GM21360 (cell line): Measurements from ENCODE around the gene DPEP2.
"Not testable (repeated sequence)": the region's sequence is repeated elsewhere in the genome, so short reads cannot be mapped to it uniquely, and the experiment has no call there.

Experiments
- ATAC-seq: cut with Tn5 transposase; IDR thresholded peaks from one replicate; pipeline ENCODE4 v1.9.1; 2021; ENCODE audit warnings: mild to moderate bottlenecking, moderate library complexity; ENCODE audit not compliant: unreplicated experiment

DPEP2 gene

DNA sequence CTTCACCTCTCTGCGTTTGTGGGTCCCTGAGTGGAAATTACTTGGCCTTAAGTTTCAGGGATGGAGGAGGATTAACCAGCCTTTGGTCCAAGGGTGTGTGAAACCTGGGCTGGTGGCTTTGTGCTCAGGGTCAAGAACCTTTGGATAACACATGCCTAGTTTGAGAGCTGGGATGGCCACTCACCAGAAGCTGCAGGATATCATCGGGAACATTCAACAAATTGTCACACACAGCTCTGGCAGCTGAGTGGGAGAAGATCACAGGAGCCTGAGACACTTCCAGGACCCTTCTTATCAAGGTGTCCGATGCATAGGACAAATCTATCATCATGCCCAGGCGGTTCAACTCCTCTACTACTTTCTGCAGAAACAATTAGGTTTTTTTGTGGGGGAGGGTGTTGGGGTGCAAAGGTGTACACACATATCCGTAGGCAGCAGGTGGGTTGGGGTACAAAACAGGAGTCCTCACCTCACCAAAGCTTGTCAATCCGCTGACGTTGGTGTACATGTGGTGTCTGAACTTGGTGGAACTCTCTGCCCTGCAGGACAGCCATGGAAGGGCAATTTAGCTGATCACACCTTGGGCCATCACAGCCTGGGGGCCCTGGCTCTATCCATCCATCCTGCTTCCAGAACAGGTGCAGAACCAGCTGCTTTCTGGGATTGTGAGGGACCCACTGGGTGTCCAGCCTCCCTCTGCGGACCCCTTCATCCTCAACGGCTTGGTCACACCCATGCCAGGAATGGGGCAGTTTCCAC, 21.6 kb downstream of the DPEP2 start:
- no peak for ATAC-seq

DNA sequence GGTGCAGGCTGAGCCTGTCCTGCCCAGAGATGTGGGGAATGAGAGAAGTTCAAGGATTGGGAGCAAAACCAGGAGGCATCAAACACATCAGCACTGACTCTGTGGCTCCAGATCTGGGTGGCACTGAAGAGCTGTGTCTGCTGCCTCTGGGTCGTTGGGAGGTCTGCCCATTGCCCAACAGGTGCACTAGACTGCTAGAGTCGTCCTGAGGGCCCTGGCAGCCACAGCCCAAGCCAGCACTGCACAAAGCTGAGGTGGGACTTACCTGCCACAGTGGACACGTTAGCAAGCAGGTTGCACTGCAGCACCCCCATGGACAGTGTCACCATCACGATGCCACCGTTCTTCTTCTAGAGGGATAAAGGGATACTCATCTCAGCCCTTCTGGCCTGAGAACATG, 22.3 kb downstream of the DPEP2 start:
- no peak for ATAC-seq

- ATAC-seq, result no peak
Measured at GRCh38 chr16:67976205-67976604, 23.1 kb downstream of the DPEP2 start.

DNA sequence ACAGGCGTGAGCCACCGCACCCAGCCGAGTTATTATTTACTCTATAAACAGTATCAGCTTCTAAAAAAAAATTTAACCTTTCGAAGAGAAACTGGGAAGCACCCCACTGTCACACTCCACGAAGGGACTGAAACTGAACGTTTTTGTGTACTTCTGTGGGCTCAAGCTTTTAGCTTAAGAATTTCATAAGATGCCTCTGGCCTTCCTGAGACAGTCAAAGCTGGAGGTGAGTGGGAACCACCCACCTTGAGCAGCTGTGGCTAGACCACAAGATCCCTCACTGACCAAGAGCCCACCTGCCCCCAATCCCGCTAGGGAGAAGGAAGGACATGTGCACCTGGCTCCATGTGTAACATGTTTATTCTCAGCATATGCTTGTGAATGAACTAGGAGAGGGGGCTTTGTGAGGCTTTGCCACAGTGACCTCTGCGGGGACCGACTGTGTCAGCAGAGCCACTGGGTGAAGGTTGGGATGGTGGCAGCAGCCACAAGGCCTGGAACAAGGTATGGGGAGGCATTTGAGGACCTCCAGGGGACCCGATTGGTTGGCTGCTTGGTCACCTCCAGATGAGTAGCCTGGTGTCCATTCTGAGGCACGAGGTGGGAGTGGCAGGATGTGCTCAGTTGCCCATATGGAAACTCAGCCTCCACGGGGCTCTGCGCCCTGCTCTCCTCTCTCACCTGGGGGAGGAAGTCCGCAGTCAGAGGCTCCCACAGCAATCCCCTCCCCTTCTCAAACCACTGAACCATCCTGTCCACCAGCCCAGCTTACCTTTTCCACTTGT, 23.8 kb downstream of the DPEP2 start:
- ATAC-seq, result no peak

DNA sequence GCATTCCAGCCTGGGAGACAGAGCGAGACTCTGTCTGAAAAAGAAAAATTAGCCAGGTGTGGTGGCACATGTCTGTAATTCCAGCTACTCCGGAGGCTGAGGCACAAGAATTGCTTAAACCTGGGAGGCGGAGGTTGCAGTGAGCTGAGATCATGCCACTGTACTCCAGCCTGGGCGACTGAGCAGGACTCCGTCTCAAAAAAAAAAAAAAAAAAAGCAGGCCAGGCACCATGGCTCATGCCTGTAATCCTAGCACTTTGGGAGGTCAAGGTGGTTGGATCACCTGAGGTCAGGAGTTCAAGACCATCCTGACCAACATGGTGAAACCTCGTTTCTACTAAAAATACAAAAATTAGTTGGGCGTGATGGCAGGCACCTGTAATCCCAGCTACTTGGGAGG, 27.0 kb downstream of the DPEP2 start:
- ATAC-seq, result not testable (repeated sequence)

GRCh38 chr16:67971111-67971510, 28.2 kb downstream of the DPEP2 start:
- ATAC-seq, result no peak

- peak; percentile 14 for ATAC-seq
Measured at GRCh38 chr16:67969254-67970039, 29.8 kb downstream of the DPEP2 start.

GRCh38 chr16:67968400-67969253, 30.7 kb downstream of the DPEP2 start, which contains the start of gene SLC12A4:
Gene SLC12A4, minus strand, starts transcription at chr16:67968637. Its CDS starts 84 bp downstream, at chr16:67968553.
- ATAC-seq, result peak; percentile 68

DNA sequence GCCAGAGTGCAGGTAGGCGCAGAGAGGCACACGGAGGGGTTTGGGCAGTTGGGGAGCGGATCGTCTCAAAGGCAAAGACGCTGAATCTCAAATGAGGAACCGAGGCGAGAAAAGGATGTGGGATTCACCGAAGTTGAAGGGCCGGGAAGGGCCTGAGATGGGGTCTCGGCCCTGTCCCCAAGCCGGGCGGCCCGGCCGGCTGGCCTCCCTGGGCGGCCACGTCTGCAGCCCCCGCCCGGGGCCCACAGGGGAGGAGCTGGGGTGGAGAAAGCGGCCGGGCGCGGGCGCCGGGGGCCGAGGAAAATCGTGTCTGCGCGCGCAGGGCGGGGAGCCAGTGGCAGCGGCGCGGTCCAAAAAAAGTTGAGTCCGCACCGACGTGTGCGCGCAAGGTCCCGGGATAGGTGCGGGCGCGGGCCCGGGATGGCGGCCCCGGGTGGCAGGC, 31.3 kb downstream of the DPEP2 start:
- ATAC-seq, result peak; percentile 10

- ATAC-seq, result no peak
Measured at GRCh38 chr16:67967183-67967957, 31.9 kb downstream of the DPEP2 start.

DNA sequence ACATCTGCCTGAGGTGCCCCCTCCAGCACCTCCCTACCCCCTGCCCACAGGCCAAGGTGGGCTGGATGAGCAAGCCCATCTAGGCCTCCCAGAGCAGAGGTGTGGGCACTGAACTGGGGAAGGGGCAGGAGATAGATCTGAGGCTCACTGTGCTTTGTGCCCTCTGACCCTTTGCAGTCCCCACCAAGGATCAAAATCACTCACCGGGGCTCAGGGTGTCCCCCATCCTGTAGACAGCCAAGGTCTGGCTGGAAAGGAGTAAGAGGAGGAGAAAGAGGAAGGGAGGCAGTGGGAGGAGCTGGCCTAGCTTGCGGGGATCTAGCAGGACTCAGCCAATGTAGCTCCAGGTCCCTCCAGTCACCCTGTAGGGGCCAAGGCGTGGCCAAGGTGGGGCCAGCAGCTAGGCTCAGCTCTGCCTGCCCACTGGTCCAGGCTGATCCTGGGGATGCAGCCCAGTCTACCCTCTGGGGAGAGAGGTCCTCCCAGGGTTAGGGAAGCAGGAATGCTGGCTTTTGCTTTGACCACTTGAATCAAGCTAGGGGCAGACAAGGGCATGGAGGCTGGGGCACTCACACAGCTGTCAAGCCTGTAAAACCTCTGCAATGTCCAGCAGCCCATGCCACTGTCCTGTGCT, 32.6 kb downstream of the DPEP2 start:
- no peak for ATAC-seq

DNA sequence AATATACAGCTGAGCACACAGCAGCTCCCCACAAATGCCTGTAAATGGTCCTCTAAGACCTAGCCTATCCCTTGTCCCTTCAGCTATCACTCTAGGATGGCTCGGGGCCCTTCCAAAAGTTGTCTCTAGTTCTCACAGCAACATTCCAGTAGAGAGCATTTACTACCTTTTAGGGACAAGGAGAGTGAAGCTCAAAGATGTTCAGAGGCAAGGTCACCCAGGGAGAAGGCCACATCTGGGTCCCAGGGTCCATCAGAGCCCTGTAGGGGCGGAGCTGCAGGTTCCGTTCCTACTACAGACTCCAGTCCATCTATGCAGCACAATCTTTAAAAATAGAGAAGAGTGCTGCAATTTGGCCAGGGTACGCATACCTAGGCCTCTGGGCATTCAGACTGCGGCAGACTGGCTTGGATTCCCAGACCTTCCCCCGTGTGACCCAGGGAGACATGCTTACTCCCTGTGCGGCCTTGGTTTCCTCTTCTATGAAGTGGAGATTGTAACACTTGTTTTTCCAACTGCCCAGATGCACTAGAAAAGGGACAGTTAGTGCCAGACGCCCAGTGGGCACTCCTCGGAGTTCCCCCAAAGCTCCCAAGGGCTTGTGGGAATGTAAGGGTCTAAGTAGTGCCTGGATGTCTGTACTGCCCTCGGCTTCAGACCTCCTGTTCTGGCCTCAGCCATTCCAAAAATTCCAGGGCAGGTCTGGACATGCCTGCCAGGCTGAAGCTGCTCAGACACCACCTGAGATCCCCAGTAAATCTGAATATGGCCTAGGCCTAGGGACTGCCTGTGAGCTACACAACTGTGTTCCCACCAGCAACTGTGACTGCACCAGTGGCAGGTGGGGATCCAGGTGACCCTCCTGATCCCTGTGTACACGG, 33.4 kb downstream of the DPEP2 start:
- no peak for ATAC-seq

DNA sequence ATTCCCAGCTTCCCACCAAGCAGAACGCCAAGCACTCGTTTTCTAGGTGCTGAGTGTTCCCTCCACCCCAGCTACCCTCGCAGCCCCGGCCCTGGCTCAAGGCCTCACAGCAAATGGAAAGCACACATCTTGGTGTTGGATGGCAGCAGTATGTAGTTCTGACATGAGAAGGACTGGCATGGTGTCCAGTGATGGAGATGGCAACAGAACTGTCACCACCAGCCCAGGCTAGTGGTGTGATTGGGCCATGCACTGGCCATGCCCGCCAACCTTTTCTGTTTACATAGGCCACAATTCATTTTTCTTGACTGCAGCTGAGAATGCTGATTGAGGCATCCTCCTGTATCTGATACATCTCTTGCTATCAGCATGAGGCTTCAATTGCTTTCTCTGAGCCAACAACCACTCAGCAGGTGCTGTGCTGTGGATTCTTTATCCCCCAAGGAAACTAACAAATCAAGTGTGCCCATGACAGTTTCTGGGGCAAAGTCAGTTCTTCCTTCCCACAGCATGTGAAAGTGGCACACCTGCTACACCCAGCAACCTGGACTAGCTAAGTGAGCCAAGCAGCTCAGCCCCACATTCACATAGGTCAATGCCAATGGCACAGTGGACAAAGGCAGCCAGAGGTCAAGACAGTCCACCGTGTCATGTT, 34.7 kb downstream of the DPEP2 start:
- no peak for ATAC-seq

DNA sequence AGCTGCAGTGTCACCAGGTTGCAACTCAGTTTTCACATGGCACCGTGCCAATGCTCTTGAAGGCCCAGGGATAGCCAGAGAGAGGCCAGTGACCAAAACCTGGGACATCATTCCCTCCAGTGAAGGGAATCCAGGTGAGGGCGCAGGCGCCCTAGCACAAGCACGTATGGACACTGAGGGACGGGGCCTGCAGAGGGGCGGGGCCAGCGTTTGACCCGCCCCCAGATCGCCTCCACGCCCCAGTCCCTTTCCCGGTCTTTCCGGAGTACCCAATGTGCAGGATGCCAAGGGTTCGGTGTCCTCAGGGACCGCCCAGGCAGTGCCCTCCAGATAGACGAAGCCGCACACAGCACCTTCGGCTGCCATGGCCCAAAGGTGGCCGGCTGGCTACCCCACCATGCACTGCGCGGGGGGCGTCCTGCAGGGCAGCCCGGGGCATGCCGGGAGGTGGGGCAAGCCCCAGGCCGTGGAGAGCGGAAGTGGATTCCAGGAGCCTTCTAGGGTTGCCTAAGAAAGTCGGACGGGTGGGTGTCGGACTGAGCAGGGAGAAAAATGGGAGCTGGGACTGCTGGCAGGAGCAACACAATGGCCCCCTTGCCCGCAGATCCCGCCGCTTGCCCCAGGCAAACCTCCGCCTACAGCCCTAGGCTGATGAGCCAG, 35.5 kb downstream of the DPEP2 start:
- ATAC-seq, result no peak

DNA sequence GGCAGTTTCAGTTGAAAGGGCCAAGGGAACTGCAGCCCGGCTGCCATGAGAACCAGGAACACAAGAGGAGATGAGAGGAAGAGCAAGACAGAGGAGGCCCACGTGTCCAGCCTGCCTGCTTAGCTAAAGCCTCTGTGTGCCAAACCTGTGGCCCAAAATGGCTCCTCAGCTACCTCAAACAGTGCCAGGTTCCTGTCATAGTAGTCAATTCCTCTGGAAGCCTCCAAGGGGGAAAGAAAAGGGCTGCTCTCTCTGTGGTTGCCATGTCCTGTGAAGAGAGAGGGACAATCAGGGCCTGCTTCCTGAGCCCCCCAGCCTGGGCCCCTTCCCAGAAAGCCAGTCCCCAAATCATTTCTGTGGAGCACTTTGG, 36.0 kb downstream of the DPEP2 start:
- no peak for ATAC-seq

DNA sequence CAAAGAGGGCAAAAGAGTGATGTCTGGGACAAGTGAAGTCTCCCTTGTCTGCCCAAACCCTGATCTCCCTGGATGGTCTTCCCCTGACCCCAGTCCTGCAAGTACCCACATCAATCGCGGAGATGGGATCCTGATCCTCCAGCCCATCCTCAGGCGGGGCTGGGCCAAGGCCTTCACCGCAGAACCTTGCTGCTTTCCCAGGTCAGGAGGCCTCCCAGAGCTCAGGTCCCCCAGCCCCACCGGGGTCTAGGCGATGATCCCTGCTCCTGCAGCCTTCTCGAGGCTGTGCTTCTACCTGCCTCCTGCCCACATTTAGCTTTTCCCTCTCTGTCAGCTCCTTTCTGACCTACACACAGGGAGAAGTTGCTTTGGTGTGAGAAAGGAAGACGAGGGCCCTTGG, 37.1 kb downstream of the DPEP2 start:
- no peak for ATAC-seq

DNA sequence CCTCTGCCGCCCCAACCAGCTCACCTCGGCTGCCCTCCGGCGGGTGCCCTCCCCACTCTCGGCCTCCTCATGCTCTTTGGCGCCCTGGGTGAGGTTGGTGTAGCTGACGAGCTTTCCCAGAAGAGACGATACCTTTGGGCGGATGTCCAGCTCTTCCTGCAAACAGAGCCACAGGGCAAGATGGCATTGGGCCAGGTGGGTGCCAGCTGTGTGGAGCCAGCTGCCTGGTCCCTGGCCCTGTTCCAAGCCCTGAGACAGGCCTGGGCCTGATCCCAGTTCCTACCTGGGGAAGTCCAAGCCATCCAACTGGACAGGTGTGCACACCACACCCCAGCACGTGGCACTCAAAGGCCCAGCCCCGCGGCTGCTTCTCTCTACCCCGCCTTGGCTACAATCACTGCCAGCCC, 37.7 kb downstream of the DPEP2 start:
- ATAC-seq, result no peak
